ENCODE data around the gene NTM.

The NTM gene

GRCh38 chr11:132142121-132142520 lies 771.7 kb downstream of the NTM start:
- no peak for ATAC-seq (replicated peaks; ENCODE audit: extremely low read depth, poor library complexity, severe bottlenecking)
- H3K27ac Mint-ChIP-seq (ENCODE audit: low read depth) = no peak overlapping the region
- no peak overlapping the region for H3K4me3 Mint-ChIP-seq
- H3K4me1 Mint-ChIP-seq = no peaks in the 10 kb centered on the region
- H3K36me3 Mint-ChIP-seq (ENCODE audit: insufficient read depth) = no peaks in the 10 kb centered on the region
- DNase-seq (ENCODE audit: low spot score in 2 of 2) = no peak
- no peaks in the 10 kb centered on the region for H3K9me3 Mint-ChIP-seq
- no peaks in the 10 kb centered on the region for H3K27me3 Mint-ChIP-seq

DNA sequence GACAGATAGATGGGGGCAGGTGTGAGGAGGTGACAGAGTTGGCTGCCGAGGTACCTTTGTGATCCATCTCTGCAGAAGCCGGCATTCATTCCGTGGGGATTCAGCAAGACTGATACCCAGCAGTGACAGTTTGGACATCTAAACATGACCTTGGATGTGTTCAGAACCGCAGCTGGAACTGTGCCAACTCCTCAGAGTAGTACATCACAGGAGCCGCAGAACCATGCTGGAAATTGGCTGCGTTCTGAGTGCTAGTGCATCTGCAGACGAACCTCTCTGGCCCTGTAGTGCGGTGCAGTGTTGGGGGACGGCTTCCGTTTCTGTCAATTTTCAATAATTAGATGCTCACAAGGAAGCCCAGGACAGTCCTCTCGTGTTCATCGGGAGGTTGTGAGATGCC lies 772.1 kb downstream of the NTM start:
- no peaks in the 10 kb centered on the region for H3K4me1 Mint-ChIP-seq
- H3K27ac Mint-ChIP-seq (ENCODE audit: low read depth) = no peak overlapping the region
- no peaks in the 10 kb centered on the region for H3K36me3 Mint-ChIP-seq (ENCODE audit: insufficient read depth)
- no peak overlapping the region for H3K4me3 Mint-ChIP-seq
- DNase-seq (ENCODE audit: low spot score in 2 of 2) (no peak), ATAC-seq (replicated peaks; ENCODE audit: extremely low read depth, poor library complexity, severe bottlenecking) (no peak)
- H3K9me3 Mint-ChIP-seq = peaks cover 2% of the 10 kb centered on the region
- no peaks in the 10 kb centered on the region for H3K27me3 Mint-ChIP-seq

- peaks cover 5% of the 10 kb centered on the region for H3K9me3 Mint-ChIP-seq
- no peak overlapping the region for H3K27ac Mint-ChIP-seq (ENCODE audit: low read depth)
- H3K4me3 Mint-ChIP-seq = no peak overlapping the region
- H3K27me3 Mint-ChIP-seq = no peaks in the 10 kb centered on the region
- H3K4me1 Mint-ChIP-seq = no peaks in the 10 kb centered on the region
- ATAC-seq (replicated peaks; ENCODE audit: extremely low read depth, poor library complexity, severe bottlenecking) (no peak), DNase-seq (ENCODE audit: low spot score in 2 of 2) (no peak)
- H3K36me3 Mint-ChIP-seq (ENCODE audit: insufficient read depth) = no peaks in the 10 kb centered on the region
Observed at GRCh38 chr11:132147464-132147863, 777.0 kb downstream of the NTM start.

- Mint-ChIP-seq H3K27ac (ENCODE audit: low read depth) (no peak overlapping the region), H3K27me3 (no peaks in the 10 kb centered on the region), H3K36me3 (ENCODE audit: insufficient read depth) (no peaks in the 10 kb centered on the region), H3K4me3 (no peak overlapping the region), H3K9me3 (peaks cover 13% of the 10 kb centered on the region), H3K4me1 (no peaks in the 10 kb centered on the region)
- DNase-seq (ENCODE audit: low spot score in 2 of 2) (no peak), ATAC-seq (replicated peaks; ENCODE audit: extremely low read depth, poor library complexity, severe bottlenecking) (no peak)
Observed at GRCh38 chr11:132154781-132155180, 784.4 kb downstream of the NTM start.

- ATAC-seq (replicated peaks; ENCODE audit: extremely low read depth, poor library complexity, severe bottlenecking) (no peak), DNase-seq (ENCODE audit: low spot score in 2 of 2) (no peak)
- Mint-ChIP-seq H3K9me3 (peaks cover 13% of the 10 kb centered on the region), H3K27me3 (no peaks in the 10 kb centered on the region), H3K36me3 (ENCODE audit: insufficient read depth) (no peaks in the 10 kb centered on the region), H3K4me3 (no peak overlapping the region), H3K27ac (ENCODE audit: low read depth) (no peak overlapping the region), H3K4me1 (no peaks in the 10 kb centered on the region)
Observed at GRCh38 chr11:132158091-132158490, 787.7 kb downstream of the NTM start.

DNA sequence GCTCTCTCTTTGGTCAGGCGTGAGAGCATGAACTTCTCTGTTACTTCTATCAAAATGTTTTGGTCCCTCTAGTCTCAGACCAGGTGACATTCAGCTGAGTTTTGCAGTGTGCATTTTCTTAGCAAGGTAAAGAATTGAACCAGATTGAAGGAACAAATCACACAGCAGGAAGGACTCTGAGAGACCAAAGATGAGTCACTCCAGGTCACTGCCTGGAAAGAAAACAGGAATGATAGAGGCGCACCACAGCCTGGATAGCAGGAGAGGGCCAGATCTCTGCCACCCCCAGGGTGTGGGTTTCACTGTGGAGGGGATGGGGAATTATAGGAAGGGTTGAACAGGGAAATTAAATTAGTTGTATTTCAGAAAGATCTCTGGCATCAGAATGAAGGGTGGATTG lies 788.3 kb downstream of the NTM start:
- peaks cover 13% of the 10 kb centered on the region for H3K9me3 Mint-ChIP-seq
- ATAC-seq (replicated peaks; ENCODE audit: extremely low read depth, poor library complexity, severe bottlenecking) = no peak
- DNase-seq (ENCODE audit: low spot score in 2 of 2) = no peak
- H3K27ac Mint-ChIP-seq (ENCODE audit: low read depth) = no peak overlapping the region
- H3K36me3 Mint-ChIP-seq (ENCODE audit: insufficient read depth) = no peaks in the 10 kb centered on the region
- no peak overlapping the region for H3K4me3 Mint-ChIP-seq
- no peaks in the 10 kb centered on the region for H3K4me1 Mint-ChIP-seq
- H3K27me3 Mint-ChIP-seq = no peaks in the 10 kb centered on the region

GRCh38 chr11:132161403-132162078 lies 791.1 kb downstream of the NTM start:
- H3K27ac Mint-ChIP-seq (ENCODE audit: low read depth) = no peak overlapping the region
- H3K36me3 Mint-ChIP-seq (ENCODE audit: insufficient read depth) = no peaks in the 10 kb centered on the region
- H3K4me3 Mint-ChIP-seq = no peak overlapping the region
- DNase-seq (ENCODE audit: low spot score in 2 of 2) = no peak
- no peak for ATAC-seq (replicated peaks; ENCODE audit: extremely low read depth, poor library complexity, severe bottlenecking)
- no peaks in the 10 kb centered on the region for H3K4me1 Mint-ChIP-seq
- H3K27me3 Mint-ChIP-seq = no peaks in the 10 kb centered on the region
- H3K9me3 Mint-ChIP-seq = peaks cover 13% of the 10 kb centered on the region

GRCh38 chr11:132168344-132168981 lies 798.0 kb downstream of the NTM start:
- Mint-ChIP-seq H3K4me1 (no peaks in the 10 kb centered on the region), H3K4me3 (no peak overlapping the region), H3K9me3 (peaks cover 18% of the 10 kb centered on the region), H3K27ac (ENCODE audit: low read depth) (no peak overlapping the region), H3K36me3 (ENCODE audit: insufficient read depth) (no peaks in the 10 kb centered on the region), H3K27me3 (no peaks in the 10 kb centered on the region)
- ATAC-seq (replicated peaks; ENCODE audit: extremely low read depth, poor library complexity, severe bottlenecking) (no peak), DNase-seq (ENCODE audit: low spot score in 2 of 2) (no peak)

GRCh38 chr11:132171031-132171430 lies 800.6 kb downstream of the NTM start:
- ATAC-seq (replicated peaks; ENCODE audit: extremely low read depth, poor library complexity, severe bottlenecking) (no peak), DNase-seq (ENCODE audit: low spot score in 2 of 2) (no peak)

DNA sequence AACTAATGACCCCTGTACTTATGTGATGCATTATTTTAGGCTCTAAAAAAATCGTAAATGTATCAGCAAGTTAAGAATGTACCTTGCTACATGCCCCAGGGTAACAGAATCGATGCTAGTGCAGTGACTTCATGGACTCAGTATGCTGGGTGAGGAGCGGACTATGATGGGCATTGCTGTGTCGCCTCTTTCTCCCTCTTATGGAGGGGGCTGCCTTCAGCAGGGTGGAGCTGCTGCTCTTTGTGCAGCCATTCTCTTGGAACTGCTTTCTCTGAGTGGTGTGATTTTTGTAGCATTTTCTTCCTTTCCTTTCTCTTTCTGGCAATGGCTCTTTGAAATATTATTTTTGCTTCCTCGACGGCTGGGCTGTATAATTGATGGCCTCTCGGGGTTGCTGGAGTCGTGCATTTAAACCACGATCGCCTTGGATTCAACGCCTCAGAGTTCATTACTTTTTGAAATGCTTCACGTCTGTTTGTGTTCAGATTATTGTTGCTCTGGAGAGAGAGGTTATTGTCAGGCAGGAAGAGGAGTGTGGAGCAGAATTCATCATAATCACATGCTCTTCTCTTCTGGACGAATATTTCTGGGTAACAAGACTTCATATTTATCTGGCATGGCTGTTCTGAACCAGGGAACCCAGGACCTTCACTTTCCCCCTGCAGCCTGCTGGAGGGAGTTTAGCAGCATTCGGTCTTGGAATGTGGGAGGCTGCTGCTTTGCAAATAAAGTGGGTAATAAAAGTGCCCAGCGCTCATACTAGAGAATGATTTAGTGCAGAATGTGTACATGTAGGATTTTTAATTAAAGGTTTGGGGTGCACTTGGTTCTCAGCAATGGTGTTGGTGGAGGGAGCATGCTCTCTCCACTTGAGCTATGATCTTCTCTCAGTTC lies 804.2 kb downstream of the NTM start:
- Mint-ChIP-seq H3K27me3 (no peaks in the 10 kb centered on the region), H3K36me3 (ENCODE audit: insufficient read depth) (no peaks in the 10 kb centered on the region), H3K9me3 (peaks cover 19% of the 10 kb centered on the region), H3K27ac (ENCODE audit: low read depth) (no peak overlapping the region), H3K4me1 (no peaks in the 10 kb centered on the region), H3K4me3 (no peak overlapping the region)
- no peak for DNase-seq (ENCODE audit: low spot score in 2 of 2)
- ATAC-seq (replicated peaks; ENCODE audit: extremely low read depth, poor library complexity, severe bottlenecking) = no peak

More at GRCh38 chr11:132171031-132171430, 800.6 kb downstream of the NTM start:
- H3K27ac Mint-ChIP-seq (ENCODE audit: low read depth) = no peak overlapping the region
- no peaks in the 10 kb centered on the region for H3K27me3 Mint-ChIP-seq
- H3K4me3 Mint-ChIP-seq = no peak overlapping the region
- no peaks in the 10 kb centered on the region for H3K36me3 Mint-ChIP-seq (ENCODE audit: insufficient read depth)
- peaks cover 18% of the 10 kb centered on the region for H3K9me3 Mint-ChIP-seq
- no peaks in the 10 kb centered on the region for H3K4me1 Mint-ChIP-seq

GRCh38 chr11:132177106-132177505 lies 806.7 kb downstream of the NTM start:
- Mint-ChIP-seq H3K4me3 (no peak overlapping the region), H3K36me3 (ENCODE audit: insufficient read depth) (no peaks in the 10 kb centered on the region), H3K4me1 (no peaks in the 10 kb centered on the region), H3K27me3 (no peaks in the 10 kb centered on the region), H3K27ac (ENCODE audit: low read depth) (no peak overlapping the region), H3K9me3 (peaks cover 6% of the 10 kb centered on the region)
- no peak for DNase-seq (ENCODE audit: low spot score in 2 of 2)
- ATAC-seq (replicated peaks; ENCODE audit: extremely low read depth, poor library complexity, severe bottlenecking) = no peak

- Mint-ChIP-seq H3K27me3 (no peaks in the 10 kb centered on the region), H3K9me3 (peaks cover 9% of the 10 kb centered on the region), H3K36me3 (ENCODE audit: insufficient read depth) (no peaks in the 10 kb centered on the region), H3K4me1 (no peaks in the 10 kb centered on the region), H3K27ac (ENCODE audit: low read depth) (no peak overlapping the region), H3K4me3 (no peak overlapping the region)
- no peak for DNase-seq (ENCODE audit: low spot score in 2 of 2)
- ATAC-seq (replicated peaks; ENCODE audit: extremely low read depth, poor library complexity, severe bottlenecking) = no peak
Observed at GRCh38 chr11:132184079-132184478, 813.7 kb downstream of the NTM start.

All from central memory CD8-positive, alpha-beta T cell (primary cell).